GM12873 (cell line): ENCODE measurements around the gene SLC6A12.

ENCODE experiments used
- TF ChIP-seq, protein P1 (sequence below): IDR thresholded peaks from 2 replicates; pipeline ENCODE4 v1.5.1; 2012; ENCODE audit warnings: low read depth, mild to moderate bottlenecking, moderate library complexity, low read length, control low read depth; ENCODE audit not compliant: insufficient read depth; ENCODE audit errors: missing control alignments

SLC6A12 gene

GRCh38 chr12:168763-169525 is 45.0 kb downstream of the SLC6A12 start:
- TF ChIP-seq, protein P1, sequence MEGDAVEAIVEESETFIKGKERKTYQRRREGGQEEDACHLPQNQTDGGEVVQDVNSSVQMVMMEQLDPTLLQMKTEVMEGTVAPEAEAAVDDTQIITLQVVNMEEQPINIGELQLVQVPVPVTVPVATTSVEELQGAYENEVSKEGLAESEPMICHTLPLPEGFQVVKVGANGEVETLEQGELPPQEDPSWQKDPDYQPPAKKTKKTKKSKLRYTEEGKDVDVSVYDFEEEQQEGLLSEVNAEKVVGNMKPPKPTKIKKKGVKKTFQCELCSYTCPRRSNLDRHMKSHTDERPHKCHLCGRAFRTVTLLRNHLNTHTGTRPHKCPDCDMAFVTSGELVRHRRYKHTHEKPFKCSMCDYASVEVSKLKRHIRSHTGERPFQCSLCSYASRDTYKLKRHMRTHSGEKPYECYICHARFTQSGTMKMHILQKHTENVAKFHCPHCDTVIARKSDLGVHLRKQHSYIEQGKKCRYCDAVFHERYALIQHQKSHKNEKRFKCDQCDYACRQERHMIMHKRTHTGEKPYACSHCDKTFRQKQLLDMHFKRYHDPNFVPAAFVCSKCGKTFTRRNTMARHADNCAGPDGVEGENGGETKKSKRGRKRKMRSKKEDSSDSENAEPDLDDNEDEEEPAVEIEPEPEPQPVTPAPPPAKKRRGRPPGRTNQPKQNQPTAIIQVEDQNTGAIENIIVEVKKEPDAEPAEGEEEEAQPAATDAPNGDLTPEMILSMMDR: no peak

DNA sequence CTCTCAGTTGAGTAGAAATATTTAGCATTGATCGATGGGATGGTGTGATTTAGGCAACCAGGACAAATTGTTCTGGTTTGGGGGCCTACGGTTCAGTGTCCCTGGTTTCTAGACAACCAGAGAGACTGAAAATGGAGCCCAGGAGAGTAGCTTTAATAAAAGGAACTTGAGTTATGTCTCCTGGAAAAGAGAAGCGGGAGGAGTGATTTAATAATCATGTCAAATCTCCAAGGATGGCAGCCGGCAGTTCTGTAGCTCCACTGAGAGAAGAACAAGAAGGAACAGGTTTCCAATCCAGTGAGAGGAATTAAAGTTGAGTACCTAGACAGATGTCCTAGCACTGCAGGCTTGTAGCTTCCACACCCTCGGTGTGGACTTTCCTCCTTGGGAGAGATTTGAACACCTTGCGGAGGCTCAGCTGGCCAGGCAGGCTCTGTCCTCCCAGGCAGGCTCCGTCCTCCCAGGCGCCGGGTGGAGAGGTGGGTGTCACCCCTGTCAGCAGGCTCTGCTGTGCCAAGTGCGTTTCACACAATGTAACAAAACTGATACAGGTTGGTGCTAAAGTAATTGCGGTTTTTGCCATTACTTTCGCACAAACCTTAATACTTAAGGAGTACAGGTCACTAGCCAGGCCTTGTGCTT is 45.9 kb downstream of the SLC6A12 start:
- TF ChIP-seq, protein P1: no peak

DNA sequence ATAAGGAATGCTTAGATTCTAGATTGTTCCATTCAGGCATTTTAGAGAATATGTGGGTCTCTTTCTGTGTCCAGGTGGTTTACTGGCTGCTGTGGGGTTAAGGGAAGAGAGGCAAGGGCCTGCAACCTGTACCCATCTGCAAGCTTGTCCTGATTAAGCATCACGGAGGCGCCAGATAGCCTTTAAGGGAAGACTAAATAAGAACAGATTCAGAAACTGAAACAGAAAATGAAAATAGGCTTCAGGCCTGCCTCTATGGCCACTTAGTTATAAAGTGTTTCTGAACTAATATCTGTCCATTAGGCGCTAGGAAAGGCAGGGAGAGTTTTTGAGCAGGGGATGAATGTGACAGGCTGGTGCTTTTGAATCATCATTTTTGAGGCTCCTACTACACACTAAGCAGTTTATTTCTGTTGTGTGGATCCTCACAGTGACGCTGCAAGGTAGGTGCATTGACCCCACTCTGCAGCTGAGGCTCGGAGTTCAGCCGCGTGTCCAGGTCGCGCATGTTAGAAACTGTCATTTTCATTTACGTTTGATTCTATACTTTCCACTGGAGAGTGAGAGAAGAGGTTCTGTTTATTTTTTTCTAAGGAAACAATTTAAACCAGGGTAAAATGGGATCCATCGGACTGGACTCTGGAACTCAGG is 47.4 kb downstream of the SLC6A12 start:
- TF ChIP-seq, protein P1: no peak

- TF ChIP-seq, protein P1: no peak
These were observed 48.0 kb downstream of the SLC6A12 start for GRCh38 chr12:165862-166368.

- TF ChIP-seq, protein P1: no peak
These were observed 49.8 kb downstream of the SLC6A12 start for GRCh38 chr12:164207-164606.

DNA sequence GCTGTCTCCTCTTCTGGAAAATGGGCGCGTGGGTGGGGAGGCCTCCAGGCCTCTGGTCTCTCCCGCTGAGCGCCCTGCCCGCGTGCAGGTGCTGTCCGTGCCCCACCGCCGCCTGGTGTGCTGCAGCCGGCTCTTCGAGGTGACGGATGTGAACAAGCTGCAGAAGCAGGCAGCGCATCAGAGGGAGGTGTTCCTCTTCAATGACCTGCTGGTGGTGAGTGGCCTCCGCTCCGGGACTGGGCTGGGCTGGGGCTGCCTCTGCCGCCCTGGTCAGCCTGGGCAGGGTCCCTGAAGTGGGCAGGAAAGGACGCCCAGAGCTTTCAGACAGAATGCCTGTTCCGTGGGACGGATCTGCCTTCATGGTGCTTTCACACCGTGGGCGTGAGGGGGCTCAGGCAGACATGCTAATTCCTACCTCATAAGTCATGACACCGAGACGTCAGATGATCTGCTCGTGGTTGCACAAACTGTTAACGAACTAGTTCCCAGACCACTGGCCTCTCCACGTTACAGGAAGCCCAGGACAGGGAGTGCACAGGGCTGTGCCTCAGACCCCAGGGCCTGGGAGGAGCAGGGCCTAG is 50.5 kb downstream of the SLC6A12 start:
- TF ChIP-seq, protein P1: no peak

GRCh38 chr12:162467-163307 is 51.3 kb downstream of the SLC6A12 start:
- TF ChIP-seq, protein P1: no peak
